ENCODE measurements around the gene CASP4.

Gene CASP4

GRCh38 chr11:104968355-104968855, at the start of gene CASP4:
TSS of gene CASP4 (minus strand) at chr11:104968574. CDS start at chr11:104968525, 49 bp downstream.
- Histone ChIP-seq H3K27me3 (ENCODE audit: insufficient read depth, low read length, poor library complexity, severe bottlenecking) (no peaks in the 10 kb centered on the region), H3K4me3 (ENCODE audit: low read length, poor library complexity, severe bottlenecking) (peak within 1 kb of the TSS; percentile 78), H3K9me2 (replicated peaks; ENCODE audit: low read depth, low read length) (no peaks in the 10 kb centered on the region), H3K4me2 (ENCODE audit: low read depth, low read length, poor library complexity, severe bottlenecking) (peak within 1 kb of the TSS; percentile 87), H2AFZ (ENCODE audit: low read length) (peak within 1 kb of the TSS; percentile 89), H3K79me2 (ENCODE audit: insufficient read depth, low read length) (peaks cover 12% of the 10 kb centered on the region; the same call in 1 of the 2 replicates), H3F3A (ENCODE audit: low read depth) (no peaks in the 10 kb centered on the region), H3K9ac (ENCODE audit: low read depth, low read length, poor library complexity, severe bottlenecking) (peak within 1 kb of the TSS; percentile 78), H3K4me1 (ENCODE audit: insufficient read depth, low read length, poor library complexity, severe bottlenecking) (peaks cover 28% of the 10 kb centered on the region), H3K9me3 (ENCODE audit: insufficient read depth, low read depth, low read length) (no peaks in the 10 kb centered on the region; the same call in 1 of the 2 replicates), H4K20me1 (ENCODE audit: insufficient read depth, low read length, poor library complexity, severe bottlenecking) (no peaks in the 10 kb centered on the region), H3K36me3 (ENCODE audit: insufficient read depth, low read length) (no peaks in the 10 kb centered on the region)
- TF ChIP-seq EZH2phosphoT487 (IDR thresholded peaks at IDR 0.05; ENCODE audit: borderline replicate concordance) (no peak), CTCF (conservative IDR thresholded peaks at IDR 0.05; ENCODE audit: low read length) (no peak)

- H3K27me3 ChIP-seq (ENCODE audit: insufficient read depth, low read length, poor library complexity, severe bottlenecking) = no peaks in the 10 kb centered on the region
- H4K20me1 ChIP-seq (ENCODE audit: insufficient read depth, low read length, poor library complexity, severe bottlenecking) = no peaks in the 10 kb centered on the region
- no peaks in the 10 kb centered on the region for H3K9me2 ChIP-seq (replicated peaks; ENCODE audit: low read depth, low read length)
- no peaks in the 10 kb centered on the region for H3K79me2 ChIP-seq (ENCODE audit: insufficient read depth, low read length)
- H3K9ac ChIP-seq (ENCODE audit: low read depth, low read length, poor library complexity, severe bottlenecking) = no peak overlapping the region
- peak overlapping the region; percentile 42; the same call in 1 of the 2 replicates for H2AFZ ChIP-seq (ENCODE audit: low read length)
- no peaks in the 10 kb centered on the region for H3K36me3 ChIP-seq (ENCODE audit: insufficient read depth, low read length)
- no peaks in the 10 kb centered on the region for H3F3A ChIP-seq (ENCODE audit: low read depth)
- TF ChIP-seq CTCF (conservative IDR thresholded peaks at IDR 0.05; ENCODE audit: low read length) = no peak
- H3K4me2 ChIP-seq (ENCODE audit: low read depth, low read length, poor library complexity, severe bottlenecking) = peak overlapping the region; percentile 46
- H3K4me1 ChIP-seq (ENCODE audit: insufficient read depth, low read length, poor library complexity, severe bottlenecking) = peaks cover 16% of the 10 kb centered on the region
- H3K9me3 ChIP-seq (ENCODE audit: insufficient read depth, low read depth, low read length) = no peaks in the 10 kb centered on the region
- H3K4me3 ChIP-seq (ENCODE audit: low read length, poor library complexity, severe bottlenecking) = no peak overlapping the region
Measured at GRCh38 chr11:105007463-105007862, 39.1 kb upstream of the CASP4 start.

GRCh38 chr11:105005451-105005845, 37.1 kb upstream of the CASP4 start:
- TF ChIP-seq CTCF (conservative IDR thresholded peaks at IDR 0.05; ENCODE audit: low read length) (no peak), EZH2phosphoT487 (IDR thresholded peaks at IDR 0.05; ENCODE audit: borderline replicate concordance) (no peak)
- H3K9me3 ChIP-seq (ENCODE audit: insufficient read depth, low read depth, low read length) = no peaks in the 10 kb centered on the region
- H2AFZ ChIP-seq (ENCODE audit: low read length) = peak overlapping the region; percentile 48; the same call in 1 of the 2 replicates
- H3K4me1 ChIP-seq (ENCODE audit: insufficient read depth, low read length, poor library complexity, severe bottlenecking) = peaks cover 16% of the 10 kb centered on the region
- no peaks in the 10 kb centered on the region for H4K20me1 ChIP-seq (ENCODE audit: insufficient read depth, low read length, poor library complexity, severe bottlenecking)
- no peaks in the 10 kb centered on the region for H3K36me3 ChIP-seq (ENCODE audit: insufficient read depth, low read length)
- H3K79me2 ChIP-seq (ENCODE audit: insufficient read depth, low read length) = no peaks in the 10 kb centered on the region
- H3K4me3 ChIP-seq (ENCODE audit: low read length, poor library complexity, severe bottlenecking) = no peak overlapping the region
- no peaks in the 10 kb centered on the region for H3K9me2 ChIP-seq (replicated peaks; ENCODE audit: low read depth, low read length)
- no peak overlapping the region for H3K9ac ChIP-seq (ENCODE audit: low read depth, low read length, poor library complexity, severe bottlenecking)
- no peaks in the 10 kb centered on the region for H3F3A ChIP-seq (ENCODE audit: low read depth)
- no peaks in the 10 kb centered on the region for H3K27me3 ChIP-seq (ENCODE audit: insufficient read depth, low read length, poor library complexity, severe bottlenecking)
- no peak overlapping the region for H3K4me2 ChIP-seq (ENCODE audit: low read depth, low read length, poor library complexity, severe bottlenecking)

Measured in Loucy (cell line).